ENCODE results near the gene SMOC2. TPM values are rescaled to one million over a fixed set of nuclear protein-coding genes. Genes with fewer than 3 reads are reported as not detected.

Gene SMOC2
- total and polyA plus RNA-seq, 2 of the 13 experiments (the other 11 are each of a cell fraction or from before 2014, with no cell fraction given): not detected

GRCh38 chr6:168708984-168709383 lies 268.0 kb downstream of the SMOC2 start (continued):
- no peak for TF ChIP-seq DRAP1 (CRISPR knock-in tag; IDR thresholded peaks at IDR 0.05)

GRCh38 chr6:168709390-168709789 lies 268.4 kb downstream of the SMOC2 start:
- BruUV-seq (replicated peaks): no TSS peak
- FAIRE-seq (no peak), DNase-seq (ENCODE audit: low spot score) (no peak), ATAC-seq (no peak)
- TF ChIP-seq ZSCAN9 (CRISPR knock-in tag; IDR thresholded peaks at IDR 0.05; ENCODE audit: borderline replicate concordance) (no peak), ZBTB10 (CRISPR knock-in tag; IDR thresholded peaks at IDR 0.05; ENCODE audit: borderline replicate concordance) (no peak), ZBTB3 (CRISPR knock-in tag; IDR thresholded peaks at IDR 0.05; ENCODE audit: borderline replicate concordance, low read depth) (no peak)
- no peaks in the 10 kb centered on the region for H3K79me2 ChIP-seq (ENCODE audit: insufficient read depth, low read length)
- in situ Hi-C loops (cut with HindIII; ENCODE audit: extremely low pct_ligation_motif_present, low pct_unique_long_range_greater_than_20kb) (no loop called here), intact Hi-C loops (cut with micrococcal nuclease; ENCODE audit: unreplicated experiment) (no loop called here)
- H3K4me3 ChIP-seq (replicated peaks in 1 of 3; ENCODE audit: insufficient read depth in 1 of 3, low read depth in 2 of 3, low read length in 3 of 3): no peak overlapping the region
- no peaks in the 10 kb centered on the region for H3K9me3 ChIP-seq (ENCODE audit: low read length)
- H4K20me1 ChIP-seq (ENCODE audit: insufficient read depth, low read length): no peaks in the 10 kb centered on the region
- H3K4me1 ChIP-seq (ENCODE audit: insufficient read depth, low read length): no peaks in the 10 kb centered on the region
- H3K4me2 ChIP-seq (ENCODE audit: low read depth, low read length): no peak overlapping the region
- no peak overlapping the region for H3K9ac ChIP-seq (ENCODE audit: insufficient read depth, low read depth, low read length)
- WGBS (ENCODE audit: low lambda C conversion rate): 17% methylated on average over 7 of the region's 9 CpGs
- peaks cover 6 to 47% of the 10 kb centered on the region in 2 experiments for H3K27me3 ChIP-seq (ENCODE audit: control insufficient read depth in 1 of 2, insufficient read depth in 2 of 2, low read length in 2 of 2)
- H3K36me3 ChIP-seq (replicated peaks in 1 of 2; ENCODE audit: control insufficient read depth in 1 of 2, insufficient read depth in 2 of 2, low read length in 2 of 2): no peaks in the 10 kb centered on the region
- H3K27ac ChIP-seq (ENCODE audit: extremely low read length, insufficient read depth, low read length): no peak overlapping the region
- H2AFZ ChIP-seq (ENCODE audit: low read length): no peak overlapping the region
- CTCF ChIA-PET (ENCODE audit: low intra/inter-chr PET ratio, low total read pairs): no interaction called here
- POLR2A ChIA-PET: no interaction called here

Data from HepG2 (cell line).